HG03520 (cell line): ENCODE results near the gene BICD1.

Source experiments
- ATAC-seq: cut with Tn5 transposase; IDR thresholded peaks from one replicate; pipeline ENCODE4 v1.9.1; 2021; ENCODE audit warnings: mild to moderate bottlenecking, moderate library complexity; ENCODE audit not compliant: unreplicated experiment

The BICD1 gene

DNA sequence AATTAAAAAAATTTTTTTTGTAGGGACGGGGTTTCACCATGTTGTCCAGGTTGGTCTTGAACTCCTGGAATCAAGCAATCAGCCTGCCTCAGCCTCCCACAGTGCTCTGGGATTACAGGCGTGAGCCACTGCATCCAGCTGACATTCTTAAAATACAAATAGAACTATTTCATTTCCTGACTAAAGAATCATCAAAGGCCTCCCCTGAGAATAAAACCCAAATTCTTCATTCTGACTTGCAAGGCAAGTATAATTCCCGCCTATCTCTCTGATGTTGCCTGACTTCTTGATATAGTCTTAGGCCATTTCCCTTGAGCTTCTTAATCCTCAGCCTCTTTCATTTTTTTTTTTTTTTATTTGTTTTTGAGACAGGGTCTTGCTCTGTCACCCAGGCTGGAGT, 4.4 kb upstream of the BICD1 start:
- ATAC-seq: no peak

DNA sequence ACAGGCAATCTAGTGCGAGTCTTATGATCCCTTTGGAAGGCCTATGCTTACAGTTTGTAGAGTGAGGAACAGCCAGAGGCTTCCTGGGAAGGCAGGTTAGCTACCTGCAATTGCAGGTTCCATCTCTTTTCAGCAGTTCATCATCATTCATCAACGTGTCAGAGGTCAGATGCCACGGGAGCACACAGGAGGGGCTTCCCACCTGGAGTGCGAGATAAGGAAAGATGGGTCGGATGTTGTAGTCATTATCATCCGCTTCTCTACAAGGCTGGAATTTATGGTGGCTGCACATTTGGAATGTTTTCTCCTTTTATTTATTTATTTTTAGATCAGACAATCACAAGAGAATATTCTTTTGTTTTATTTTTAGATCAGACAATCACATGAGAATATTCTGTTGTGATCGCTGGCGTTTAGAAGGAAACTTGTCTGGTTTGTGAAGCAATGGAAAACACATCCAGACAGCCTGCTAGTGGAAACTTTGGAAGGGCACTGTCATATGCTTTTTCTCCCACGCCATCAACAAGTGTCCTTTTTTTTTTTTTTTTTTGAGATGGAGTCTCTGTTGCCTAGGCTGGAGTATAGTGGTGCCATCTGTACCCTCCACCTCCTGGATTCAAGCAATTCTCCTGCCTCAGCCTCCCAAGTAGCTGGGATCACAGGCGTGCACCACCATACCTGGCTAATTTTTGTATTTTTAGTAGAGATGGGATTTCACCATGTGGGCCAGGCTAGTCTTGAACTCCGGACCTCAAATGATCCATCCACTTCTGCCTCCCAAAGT, 1.9 kb upstream of the BICD1 start:
- ATAC-seq: no peak

DNA sequence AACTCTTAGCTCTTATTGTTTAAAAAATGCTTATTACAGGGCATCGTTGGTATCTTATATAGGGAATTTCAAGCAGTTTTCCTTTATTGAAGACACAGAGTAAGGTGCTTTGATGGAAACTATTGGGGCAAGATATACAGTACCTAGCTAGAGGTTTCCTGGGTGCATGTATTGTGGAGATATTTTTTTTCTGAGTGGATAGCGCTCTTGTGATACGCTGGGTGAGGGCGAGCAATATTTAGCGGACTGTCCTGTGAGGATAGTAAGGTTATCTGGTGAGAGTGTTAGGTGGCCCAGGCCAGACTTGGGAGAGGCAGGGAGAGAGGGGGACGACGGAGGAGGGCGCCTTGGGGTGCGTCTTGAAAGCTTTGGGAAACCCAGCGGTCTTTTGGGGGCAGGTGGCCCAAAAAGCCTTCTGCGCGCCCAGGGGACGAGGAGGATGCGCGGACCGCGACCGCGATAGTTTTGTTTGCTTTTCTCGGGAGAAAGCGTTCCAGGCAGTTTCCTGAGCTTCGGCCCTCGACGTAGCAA, 596 bp upstream of the BICD1 start:
- no peak for ATAC-seq

DNA sequence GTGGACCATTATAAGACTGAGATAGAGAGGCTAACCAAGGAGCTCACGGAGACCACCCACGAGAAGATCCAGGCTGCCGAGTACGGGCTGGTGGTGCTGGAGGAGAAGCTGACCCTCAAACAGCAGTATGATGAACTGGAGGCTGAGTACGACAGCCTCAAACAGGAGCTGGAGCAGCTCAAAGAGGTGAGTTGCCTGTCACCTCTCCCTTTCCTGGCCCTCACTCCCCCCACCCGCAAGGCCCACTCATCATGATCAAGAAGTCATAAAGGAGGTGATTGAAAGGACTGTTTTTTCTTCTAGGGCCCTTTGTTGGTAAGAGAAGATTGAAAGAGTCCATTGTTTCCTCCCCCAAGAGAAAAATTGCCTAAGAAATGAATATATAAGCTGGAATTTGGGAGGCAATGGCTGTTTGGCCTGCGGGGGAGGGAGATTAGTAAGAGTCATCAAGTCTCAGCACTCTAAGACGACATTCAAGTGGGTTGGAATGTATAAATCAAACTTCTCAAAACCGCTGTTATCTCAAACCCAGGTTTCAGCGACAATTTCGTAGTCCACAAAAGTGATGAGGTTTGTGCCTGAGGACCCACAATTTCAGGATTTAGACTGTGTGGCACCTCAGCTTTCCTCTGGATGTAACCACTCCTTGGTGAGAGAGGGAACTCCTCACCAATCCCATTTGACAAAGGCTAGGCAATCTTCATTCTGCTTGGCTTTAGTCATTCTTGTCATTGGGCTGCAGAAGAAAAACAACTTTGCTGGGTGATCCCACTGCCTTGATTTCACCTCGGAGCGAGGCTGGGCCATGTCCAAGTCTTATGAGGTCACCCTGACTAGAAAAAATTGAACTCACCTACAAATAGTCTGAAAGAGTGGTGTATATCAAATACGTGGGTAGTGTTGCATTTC, 966 bp downstream of the BICD1 start:
- no peak for ATAC-seq

DNA sequence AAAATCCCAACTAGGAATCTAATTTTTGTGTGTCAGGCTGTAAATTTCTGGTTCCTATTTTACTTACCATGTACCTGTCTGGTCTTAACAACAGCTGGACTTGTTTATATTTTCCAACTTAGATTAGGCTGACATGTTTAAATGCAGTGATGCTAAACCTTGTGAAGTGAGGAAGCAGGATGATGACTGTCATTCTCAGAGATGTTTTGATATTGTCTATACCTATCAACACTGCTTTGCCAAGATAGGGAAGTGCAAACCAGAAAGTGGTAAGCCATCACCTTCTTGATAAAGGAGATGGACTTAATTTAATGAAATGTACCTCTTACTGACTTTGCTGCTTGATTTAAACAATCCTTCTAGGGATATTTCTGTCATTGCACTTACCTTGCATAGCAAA, 2.1 kb downstream of the BICD1 start:
- ATAC-seq: no peak

DNA sequence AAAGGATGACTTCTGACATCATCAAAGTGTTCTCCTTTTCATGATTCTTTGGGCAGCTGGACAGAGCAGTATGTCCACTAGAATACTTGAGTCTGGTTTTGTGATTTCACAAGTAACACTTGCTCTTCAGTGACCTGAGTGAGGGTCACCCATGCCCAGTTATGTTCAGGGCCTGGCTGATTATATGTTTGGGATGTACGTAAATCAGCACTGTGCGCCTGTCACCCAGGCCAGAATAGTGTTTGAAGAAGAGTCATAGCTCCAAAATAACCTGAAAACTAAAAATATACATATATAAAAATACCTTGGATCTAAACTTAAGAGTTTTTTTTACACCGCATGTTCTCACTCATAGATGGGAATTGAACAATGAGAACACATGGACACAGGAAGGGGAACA, 3.8 kb downstream of the BICD1 start:
- ATAC-seq: no peak

DNA sequence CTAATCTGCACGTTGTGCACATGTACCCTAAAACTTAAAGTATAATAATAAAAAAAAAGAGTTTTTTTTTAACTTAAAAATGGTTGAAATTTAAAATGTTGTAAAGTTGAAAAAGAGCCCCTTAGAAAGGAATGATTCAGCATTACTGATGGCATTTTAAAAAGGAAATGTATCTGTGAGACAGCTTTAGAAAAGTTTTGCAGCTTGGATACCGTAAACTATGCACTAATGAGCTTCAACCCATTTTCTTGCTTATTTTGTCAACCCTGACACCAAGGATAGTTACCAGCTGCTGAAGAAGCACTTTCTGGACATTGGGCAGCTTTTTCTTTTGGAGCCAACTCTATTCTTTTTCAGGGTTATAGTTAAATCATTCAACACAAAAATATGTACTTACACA, 4.3 kb downstream of the BICD1 start:
- ATAC-seq: no peak

DNA sequence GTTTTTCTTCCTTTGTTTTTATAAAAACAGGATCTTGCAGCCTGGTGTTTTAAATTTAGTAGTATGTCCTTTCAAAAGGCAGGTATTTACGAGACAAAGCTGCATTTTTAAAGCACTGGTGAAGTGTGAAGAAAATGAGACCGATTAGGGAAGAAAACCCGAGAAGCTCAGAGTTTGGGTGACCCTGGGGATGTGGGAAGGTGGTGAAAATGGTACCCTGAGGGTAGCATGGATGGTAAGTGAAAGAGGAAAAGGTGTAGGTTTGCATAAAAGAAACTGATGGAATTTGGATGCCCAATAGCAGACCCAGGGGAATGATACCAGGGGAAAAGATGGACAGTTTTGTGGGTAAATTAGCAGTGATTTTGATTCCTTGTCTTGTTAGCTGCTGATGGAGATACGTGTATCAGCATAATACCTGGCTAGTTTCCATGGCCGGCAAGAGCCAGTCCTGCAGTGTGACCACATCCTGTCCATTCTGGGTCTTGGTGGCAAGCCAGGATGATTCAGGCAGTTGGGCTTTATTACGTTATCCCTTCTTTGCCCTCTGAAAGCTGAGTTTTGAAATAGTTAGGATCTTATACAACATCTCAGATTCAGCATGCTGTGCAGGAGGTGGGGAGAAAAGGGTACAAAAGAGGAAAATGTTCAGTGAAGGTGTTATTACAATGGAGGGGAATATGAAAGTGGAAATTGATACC, 8.9 kb downstream of the BICD1 start:
- ATAC-seq: no peak

DNA sequence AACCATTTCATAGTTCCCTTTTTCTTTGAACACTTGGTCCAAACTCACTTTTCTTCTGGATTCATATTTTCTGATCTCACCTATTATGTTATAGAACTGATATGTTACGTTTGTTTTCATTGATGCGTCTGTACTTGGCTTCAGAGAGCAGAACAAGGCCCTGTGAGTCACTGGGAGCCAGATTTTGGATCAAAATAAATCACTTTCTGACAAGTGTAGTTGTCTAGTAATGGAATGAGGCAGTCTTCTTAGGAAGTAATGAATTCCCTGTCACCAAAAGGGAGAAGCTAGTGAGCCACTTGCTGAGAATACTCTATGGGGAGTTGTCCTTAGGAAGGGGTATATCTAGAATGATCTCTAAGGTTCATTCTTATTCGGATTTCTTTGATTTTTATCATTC, 10.2 kb downstream of the BICD1 start:
- ATAC-seq: no peak

DNA sequence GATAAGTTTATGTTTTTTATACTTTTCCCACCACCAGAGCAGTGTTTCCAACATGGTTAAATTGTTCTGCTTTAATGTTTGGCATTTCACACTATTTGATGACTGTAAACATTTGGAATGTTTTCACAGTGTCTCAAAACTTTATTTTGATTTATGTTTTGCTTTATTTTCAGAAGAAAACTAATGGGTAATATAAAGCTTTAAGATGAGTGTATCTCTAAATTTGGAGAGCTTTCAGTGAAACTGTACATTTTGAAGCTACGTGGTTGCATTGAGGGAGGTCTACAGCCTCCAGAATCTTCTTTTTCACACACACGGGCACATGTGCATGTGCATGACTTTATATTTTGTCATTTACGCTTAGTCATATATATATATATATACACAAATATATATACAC, 10.7 kb downstream of the BICD1 start:
- no peak for ATAC-seq

DNA sequence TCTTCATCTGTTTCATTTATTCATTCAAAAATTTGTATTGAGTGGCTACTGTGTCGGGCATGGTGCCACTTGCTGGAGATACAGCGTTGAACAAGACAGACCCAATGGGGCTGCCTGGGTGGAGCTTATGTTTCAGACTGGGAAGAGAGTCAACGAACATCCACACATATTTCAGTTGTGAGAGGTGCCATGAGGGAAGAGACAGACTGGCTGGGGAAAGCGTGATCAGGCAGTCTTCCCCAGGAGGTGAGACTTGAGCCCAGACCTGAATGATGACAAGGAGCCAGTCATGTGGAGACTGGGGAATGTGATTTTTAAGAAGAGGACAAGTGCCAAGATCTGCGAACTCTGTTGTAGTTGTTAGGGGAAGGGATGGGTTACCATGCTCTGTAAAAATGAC, 12.2 kb downstream of the BICD1 start:
- no peak for ATAC-seq

DNA sequence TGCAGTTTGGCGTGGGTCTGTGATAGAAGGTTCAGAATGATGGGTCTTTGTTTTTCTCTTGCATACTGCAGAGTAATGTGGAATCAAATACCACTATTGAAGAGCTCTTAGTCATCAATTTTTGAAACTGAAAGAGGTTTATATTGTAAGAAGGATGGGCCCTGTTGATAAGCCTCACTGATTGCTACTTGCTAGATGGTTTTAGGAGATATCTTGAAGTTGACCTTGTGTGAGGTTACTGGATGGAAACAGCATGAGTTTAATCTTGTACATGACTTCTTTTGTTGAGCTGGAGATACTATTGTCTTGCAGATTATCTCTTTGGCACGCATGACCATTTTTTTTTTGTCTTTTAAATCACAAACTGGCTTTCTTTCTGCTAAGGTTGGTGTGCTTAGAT, 13.8 kb downstream of the BICD1 start:
- peak; percentile 90 for ATAC-seq

DNA sequence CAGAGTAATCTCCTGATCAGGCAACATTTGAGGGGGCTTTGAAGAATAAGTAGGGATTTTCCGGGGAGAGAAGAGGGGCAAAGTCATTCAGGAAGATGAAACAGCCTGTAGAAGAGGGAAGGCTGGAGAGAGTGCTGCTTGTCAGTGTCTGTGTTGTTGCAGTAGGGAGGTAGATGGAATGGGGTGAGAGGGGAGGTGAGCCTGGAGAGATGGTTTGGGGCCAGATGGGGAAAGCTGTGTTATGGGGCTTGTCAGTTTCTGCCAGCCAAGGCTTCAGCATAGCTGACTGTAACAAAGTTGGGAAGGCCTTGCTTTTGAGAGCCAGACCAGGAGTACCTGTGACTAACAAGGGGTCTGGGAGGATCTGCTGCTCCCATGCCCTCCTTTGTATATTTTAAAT, 18.0 kb downstream of the BICD1 start:
- ATAC-seq: no peak

DNA sequence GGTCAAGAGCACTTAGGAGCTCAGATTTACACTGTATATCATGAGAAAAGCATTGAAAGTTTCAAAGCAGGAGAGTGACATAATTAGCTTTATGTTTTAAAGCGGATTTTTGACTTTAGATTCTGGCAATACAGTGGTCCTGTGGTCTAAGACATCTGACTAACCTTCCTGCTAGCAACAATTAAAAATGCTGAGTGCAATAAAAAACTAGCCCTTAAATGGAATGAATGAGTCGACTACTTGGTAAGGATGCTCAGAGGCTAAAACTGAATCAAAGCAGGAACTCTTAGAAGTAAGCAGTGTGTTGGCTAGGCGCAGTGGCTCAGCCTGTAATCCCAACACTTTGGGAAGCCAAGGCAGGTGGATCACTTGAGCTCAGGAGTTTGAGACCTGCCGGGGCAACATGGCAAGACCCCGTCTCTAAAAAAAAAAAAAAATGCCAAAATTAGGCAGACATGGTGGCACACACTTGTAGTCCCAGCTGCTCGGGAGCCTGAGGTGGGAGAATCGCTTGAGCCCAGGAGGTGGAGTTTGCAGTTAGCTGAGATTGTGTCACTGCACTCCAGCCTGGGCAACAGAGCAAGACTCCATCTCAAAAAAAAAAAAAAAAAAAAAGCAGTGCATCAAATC, 18.9 kb downstream of the BICD1 start:
- no peak for ATAC-seq

DNA sequence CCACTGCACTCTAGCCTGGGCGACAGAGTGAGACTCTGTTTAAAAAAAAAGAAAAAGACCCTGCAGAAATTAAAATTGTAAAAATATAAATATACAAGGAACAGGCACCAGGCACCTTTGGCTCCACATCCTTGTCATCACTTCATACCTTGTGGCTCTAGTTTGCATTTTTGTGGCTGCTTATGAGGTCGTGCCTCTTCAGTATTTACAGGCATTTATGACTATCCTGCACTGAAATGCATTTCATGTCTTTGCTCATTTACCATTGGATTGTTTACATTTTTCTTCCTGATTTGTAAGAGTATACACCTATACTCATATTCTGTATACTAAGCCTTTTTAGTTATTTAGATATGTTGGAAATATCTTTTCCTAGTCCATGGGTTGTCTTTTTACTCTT, 20.1 kb downstream of the BICD1 start:
- ATAC-seq: no peak

DNA sequence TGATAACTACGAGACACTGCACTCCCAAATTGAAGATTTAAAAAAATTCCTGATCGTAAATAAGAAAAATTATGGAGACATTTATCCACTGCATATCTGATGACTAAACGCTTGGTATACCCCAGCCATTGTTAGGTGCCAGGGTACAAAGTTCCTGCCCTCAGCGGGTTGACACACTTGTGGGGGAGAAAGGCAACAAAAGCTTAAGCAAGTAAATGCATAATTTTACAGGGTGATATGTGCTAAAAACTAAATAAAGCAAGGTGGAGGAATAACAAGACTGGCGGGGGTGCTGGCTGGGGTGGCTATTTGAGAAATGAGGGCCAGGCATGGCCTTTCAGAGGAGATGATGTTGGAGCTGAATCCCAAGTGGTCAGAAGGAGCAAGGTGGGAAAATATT, 25.0 kb downstream of the BICD1 start:
- ATAC-seq: no peak

DNA sequence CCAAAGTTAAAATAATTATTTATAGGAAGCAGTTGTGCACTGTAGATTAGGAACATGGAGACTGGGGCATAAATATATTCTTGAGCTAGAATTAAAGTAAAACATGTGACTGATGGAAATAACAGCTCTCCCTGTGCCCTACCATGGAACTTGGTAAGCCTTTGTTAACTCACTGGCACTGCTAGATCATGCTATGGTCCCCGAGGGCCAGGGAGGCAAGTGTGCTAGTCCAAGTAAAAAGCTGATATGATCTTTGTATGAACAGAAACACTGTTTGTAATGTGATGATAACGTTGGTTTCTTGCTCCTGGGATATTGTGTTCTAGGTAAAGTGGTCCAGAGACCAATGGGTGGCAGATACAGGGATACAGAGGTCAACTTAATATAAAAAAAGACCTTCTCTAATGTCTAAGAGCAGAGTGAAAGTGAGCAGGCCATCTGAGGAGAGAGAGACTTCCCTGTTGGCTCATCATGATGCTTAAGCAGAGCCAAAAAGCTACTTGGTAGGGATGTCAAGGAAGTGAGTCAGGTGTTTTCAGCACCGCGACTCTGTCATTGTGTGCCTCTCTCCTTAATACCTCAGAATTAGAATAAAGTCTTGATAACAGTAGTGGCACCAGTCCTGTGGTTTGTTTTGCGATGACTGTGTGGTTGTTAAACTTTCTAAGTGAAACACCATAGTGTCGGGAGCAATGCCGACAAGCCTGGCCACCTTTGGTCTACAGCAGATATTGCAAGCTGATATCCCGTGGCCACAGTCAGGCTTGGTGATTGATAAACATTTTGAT, 27.6 kb downstream of the BICD1 start:
- ATAC-seq: peak; percentile 72

DNA sequence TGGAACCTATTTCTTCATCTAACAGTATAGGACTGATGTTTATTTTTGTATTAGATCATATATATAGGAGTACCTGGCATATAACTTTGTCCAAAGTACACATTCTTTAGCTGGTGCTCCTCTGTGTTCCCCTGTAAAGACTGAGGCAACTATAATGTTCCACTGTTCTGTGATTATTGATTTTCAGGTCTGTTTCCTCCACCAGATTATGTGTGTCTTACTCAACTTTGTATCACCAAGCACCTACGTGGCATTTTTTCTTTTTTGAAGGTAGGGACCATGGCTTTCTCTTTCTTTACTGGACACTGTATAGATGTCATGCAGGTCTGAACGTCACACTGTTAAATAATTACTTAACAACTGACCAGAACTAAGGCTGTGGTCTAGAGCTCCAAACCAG, 29.3 kb downstream of the BICD1 start:
- no peak for ATAC-seq

DNA sequence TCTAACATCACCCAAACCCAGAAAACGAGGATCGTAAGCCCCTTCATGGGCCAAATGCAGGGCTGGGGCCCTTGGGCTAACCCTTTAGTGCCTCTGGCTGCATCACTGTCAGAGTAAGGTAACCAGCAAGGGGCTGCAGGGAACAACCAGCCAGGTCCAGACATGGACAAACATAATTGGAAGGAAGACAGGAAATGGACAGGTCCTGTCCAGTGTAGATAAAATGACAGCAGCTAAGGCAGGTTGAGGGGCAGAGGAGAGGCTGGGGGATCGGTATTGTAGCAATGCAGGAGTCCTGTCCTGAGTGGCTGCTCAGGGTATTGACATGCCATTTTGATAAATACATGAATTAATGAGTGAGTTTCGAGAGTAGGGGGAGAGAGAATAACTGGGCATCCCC, 29.8 kb downstream of the BICD1 start:
- ATAC-seq: no peak

DNA sequence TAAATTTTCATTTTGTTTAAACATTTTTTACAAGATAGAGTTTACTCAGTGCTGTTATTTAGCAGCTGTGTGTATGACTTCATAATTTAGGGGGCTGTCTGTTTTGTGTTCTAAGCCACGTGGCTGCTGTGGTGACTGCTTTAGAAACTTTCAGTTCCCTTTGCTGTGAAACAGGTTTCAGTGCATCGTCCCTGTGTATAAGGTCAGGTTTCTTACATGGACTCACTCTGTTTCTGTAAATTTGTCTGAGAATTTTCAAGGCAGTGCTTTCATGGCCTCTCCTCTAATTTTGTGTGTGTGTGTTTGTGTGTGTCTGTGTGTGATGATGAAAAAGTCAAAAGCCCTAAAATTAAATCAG, 32.4 kb downstream of the BICD1 start:
- peak; percentile 82 for ATAC-seq
